ENCODE measurements around the gene CPA2. TPM values are rescaled to one million over a fixed set of nuclear protein-coding genes. Genes with fewer than 3 reads are reported as not detected.

The CPA2 gene
- polyA plus RNA-seq, 2 of the 4 experiments (the other 2 are of a cell fraction) = not detected

- ChIA-PET POLR2A (no interaction called here), CTCF (interaction anchor here (0.7 to 1.5 kb wide), 7 partner anchors 11 to 67 kb away, joined by 3 to 4 read pairs (median 3); partner anchors contain the start of gene CPA4)
- TF ChIP-seq CTCF (IDR thresholded peaks at IDR 0.05) (peak; percentile 39), JUNB (IDR thresholded peaks at IDR 0.05) (no peak), HOXB5 (CRISPR knock-in tag; IDR thresholded peaks at IDR 0.05) (no peak), CEBPB (IDR thresholded peaks at IDR 0.05) (0 out of 4 replicates have a peak, but pooled peaks of 1 of the 2 experiments have one; percentile 35), RAD21 (conservative IDR thresholded peaks at IDR 0.05 in 1 of 2, IDR thresholded peaks at IDR 0.05 in 1 of 2) (peak; percentile 38 to 41), ESRRA (IDR thresholded peaks at IDR 0.05; ENCODE audit: borderline replicate concordance, low read length) (no peak), EHMT2 (IDR thresholded peaks at IDR 0.05; ENCODE audit: low read depth) (no peak), EP300 (IDR thresholded peaks at IDR 0.05) (no peak), TP53 (CRISPR knock-in tag; IDR thresholded peaks at IDR 0.05) (no peak), NPAS2 (CRISPR knock-in tag; IDR thresholded peaks at IDR 0.05; ENCODE audit: borderline replicate concordance) (no peak), SMC3 (IDR thresholded peaks at IDR 0.05) (peak; percentile 43; the same call in 1 of the 3 replicates)
- H3K4me2 ChIP-seq = no peak overlapping the region
- no peak overlapping the region for H3K27ac ChIP-seq
- H3K9me3 ChIP-seq = no peaks in the 10 kb centered on the region
- FAIRE-seq (no peak), DNase-seq (ENCODE audit: low read depth in 1 of 2, low spot score in 1 of 2) (peak; percentile 26 to 48), ATAC-seq (peak; percentile 68 to 77; a peak in 4 of 6 replicates)
- H3K4me3 ChIP-seq = no peak overlapping the region
- no peaks in the 10 kb centered on the region for H3K4me1 ChIP-seq
- WGBS (ENCODE audit: missing lambda C conversion rate) = 78% methylated on average over 15 of the region's 15 CpGs
These were observed 11.3 kb downstream of the CPA2 start for GRCh38 chr7:130277763-130278643.

- FAIRE-seq (no peak), DNase-seq (ENCODE audit: low read depth in 1 of 2, low spot score in 1 of 2) (no peak), ATAC-seq (no peak)
- Histone ChIP-seq H3K4me1 (no peaks in the 10 kb centered on the region), H3K4me3 (no peak overlapping the region), H3K9me3 (no peaks in the 10 kb centered on the region), H3K27ac (no peak overlapping the region), H3K4me2 (no peak overlapping the region)
- ChIA-PET CTCF (interaction anchor here (0.8 to 1.5 kb wide), 6 partner anchors 12 to 68 kb away, joined by 3 to 4 read pairs (median 4); partner anchors contain the start of gene CPA4), POLR2A (no interaction called here)
- TF ChIP-seq EHF (CRISPR knock-in tag; IDR thresholded peaks at IDR 0.05) (no peak), SMC3 (IDR thresholded peaks at IDR 0.05) (no peak), MAFK (IDR thresholded peaks at IDR 0.05; ENCODE audit: partially characterized antibody) (no peak), JUNB (IDR thresholded peaks at IDR 0.05) (no peak), BHLHE40 (IDR thresholded peaks at IDR 0.05; ENCODE audit: low read depth, low read length) (no peak), CBX2 (IDR thresholded peaks at IDR 0.05; ENCODE audit: borderline replicate concordance, low read depth) (no peak), TFCP2L1 (CRISPR knock-in tag; IDR thresholded peaks at IDR 0.05) (no peak), E2F6 (IDR thresholded peaks at IDR 0.05; ENCODE audit: borderline replicate concordance, low read depth) (no peak), PBX3 (IDR thresholded peaks at IDR 0.05) (no peak), ESRRA (IDR thresholded peaks at IDR 0.05; ENCODE audit: borderline replicate concordance, low read length) (no peak), KDM5A (IDR thresholded peaks at IDR 0.05) (no peak), ELK1 (IDR thresholded peaks at IDR 0.05; ENCODE audit: low read depth, low read length) (no peak), RNF2 (IDR thresholded peaks at IDR 0.05; ENCODE audit: borderline replicate concordance, low read depth) (no peak), POLR2A (IDR thresholded peaks at IDR 0.05; ENCODE audit: low read length) (no peak), BCL3 (IDR thresholded peaks at IDR 0.05) (no peak), ZC3H11A (IDR thresholded peaks at IDR 0.05) (no peak), ZSCAN20 (CRISPR knock-in tag; IDR thresholded peaks at IDR 0.05) (no peak), USF2 (IDR thresholded peaks at IDR 0.05) (no peak), HEYL (CRISPR knock-in tag; IDR thresholded peaks at IDR 0.05) (no peak)
These were observed 12.2 kb downstream of the CPA2 start for GRCh38 chr7:130278860-130279259.

Data from A549 (cell line).